Left lung (tissue), 10 donors: ENCODE data around the gene PDE4B. TPM values are rescaled to one million over a fixed set of nuclear protein-coding genes. Genes with fewer than 3 reads are reported as not detected.

Experiments
- ATAC-seq: fragments of 200-7000 bp; cut with Tn5 transposase; one replicate; pipeline ENCODE4 v1.9.1; 2020; ENCODE audit warnings: moderate library complexity
- DNase-seq, 4 donors: peaks; one replicate each; pipeline ENCODE4 v3.0.0-alpha.2; 2013 to 2020
- H3K27ac ChIP-seq, 2 donors: fragments of 200-600 bp; sonication (generic) in 1 of 2; one replicate each; pipeline versions ENCODE4 v1.5.0 to v1.8.0; 2020 to 2021
- H3K27me3 ChIP-seq, 2 donors: fragments of 200-600 bp; sonication (generic) in 1 of 2; one replicate each; pipeline versions ENCODE4 v1.5.0 to v1.8.0; 2020 to 2021
- H3K36me3 ChIP-seq, 2 donors: fragments of 200-600 bp; sonication (generic) in 1 of 2; one replicate each; pipeline versions ENCODE4 v1.5.0 to v1.8.0; 2020 to 2021
- H3K4me1 ChIP-seq, 2 donors: fragments of 200-600 bp; one replicate each; pipeline ENCODE4 v1.8.0; 2021
- H3K4me3 ChIP-seq, 2 donors: fragments of 200-600 bp; sonication (generic) in 1 of 2; one replicate each; pipeline versions ENCODE4 v1.5.0 to v1.8.0; 2020 to 2021; ENCODE audit warnings: mild to moderate bottlenecking in 1 of 2
- H3K9me3 ChIP-seq, 2 donors: fragments of 200-600 bp; sonication (generic) in 1 of 2; one replicate each; pipeline versions ENCODE4 v1.5.0 to v1.8.0; 2020 to 2021
- intact Hi-C, 2 donors: fragments of 100-400 bp; cut with DNase I; formaldehyde crosslinking; loops; one replicate each; pipeline versions ENCODE4 v1.11.2 to v1.14.2; 2022
- polyA plus RNA-seq, 6 donors: library from polyadenylated mRNA; unstranded; fragments of 120-200 nt; gene quantifications; one replicate each; pipeline ENCODE4 v1.2.1, GENCODE V29; 2013; ENCODE audit not compliant: insufficient read length in 6 of 6
- total RNA-seq, 2 donors: library from RNA; stranded (reverse); fragmentation: NEBNext Ultra II Directional; extraction: Animal tissue kit (Norgen Biotek cat#: 25700); gene quantifications; one replicate each; pipeline ENCODE4 v1.2.1, GENCODE V29; 2021
- TF ChIP-seq, protein P1 (sequence below), 2 donors: fragments of 200-600 bp; sonication (generic) in 1 of 2; IDR thresholded peaks; one replicate each; pipeline versions ENCODE4 v1.5.0 to v1.8.0; 2021; ENCODE audit warnings: antibody characterized with exemption in 2 of 2
- donor health status: DM: no; HTN: yes; CAD: no.
- donor health status: DM: no; HTN: no; CAD: no.

Gene PDE4B
- total and polyA plus RNA-seq, 8 donors: 8.6 to 50.7 (median 19.2) TPM

GRCh38 chr1:66283622-66284041 lies 490.9 kb downstream of the PDE4B start:
- Histone ChIP-seq H3K4me1 (peaks cover 16 to 24% of the 10 kb centered on the region in 2 donors), H3K36me3 (no peaks in the 10 kb centered on the region), H3K27ac (peak overlapping the region in 1 of 2 donors; percentile 77), H3K9me3 (no peaks in the 10 kb centered on the region), H3K27me3 (no peaks in the 10 kb centered on the region), H3K4me3 (no peak overlapping the region)
- intact Hi-C loops: no loop called here
- ATAC-seq (no peak), DNase-seq (no peak)
- TF ChIP-seq, protein P1, sequence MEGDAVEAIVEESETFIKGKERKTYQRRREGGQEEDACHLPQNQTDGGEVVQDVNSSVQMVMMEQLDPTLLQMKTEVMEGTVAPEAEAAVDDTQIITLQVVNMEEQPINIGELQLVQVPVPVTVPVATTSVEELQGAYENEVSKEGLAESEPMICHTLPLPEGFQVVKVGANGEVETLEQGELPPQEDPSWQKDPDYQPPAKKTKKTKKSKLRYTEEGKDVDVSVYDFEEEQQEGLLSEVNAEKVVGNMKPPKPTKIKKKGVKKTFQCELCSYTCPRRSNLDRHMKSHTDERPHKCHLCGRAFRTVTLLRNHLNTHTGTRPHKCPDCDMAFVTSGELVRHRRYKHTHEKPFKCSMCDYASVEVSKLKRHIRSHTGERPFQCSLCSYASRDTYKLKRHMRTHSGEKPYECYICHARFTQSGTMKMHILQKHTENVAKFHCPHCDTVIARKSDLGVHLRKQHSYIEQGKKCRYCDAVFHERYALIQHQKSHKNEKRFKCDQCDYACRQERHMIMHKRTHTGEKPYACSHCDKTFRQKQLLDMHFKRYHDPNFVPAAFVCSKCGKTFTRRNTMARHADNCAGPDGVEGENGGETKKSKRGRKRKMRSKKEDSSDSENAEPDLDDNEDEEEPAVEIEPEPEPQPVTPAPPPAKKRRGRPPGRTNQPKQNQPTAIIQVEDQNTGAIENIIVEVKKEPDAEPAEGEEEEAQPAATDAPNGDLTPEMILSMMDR (IDR thresholded peaks at IDR 0.05): no peak

GRCh38 chr1:66284746-66285145 lies 492.1 kb downstream of the PDE4B start:
- H3K27me3 ChIP-seq: no peaks in the 10 kb centered on the region
- no peak for DNase-seq
- TF ChIP-seq, protein P1 (IDR thresholded peaks at IDR 0.05): no peak
- H3K9me3 ChIP-seq: no peaks in the 10 kb centered on the region
- no peak overlapping the region for H3K4me3 ChIP-seq
- no peaks in the 10 kb centered on the region for H3K36me3 ChIP-seq
- no peak for ATAC-seq
- no peak overlapping the region for H3K27ac ChIP-seq
- peaks cover 12 to 13% of the 10 kb centered on the region in 2 donors for H3K4me1 ChIP-seq
- intact Hi-C loops: no loop called here

DNA sequence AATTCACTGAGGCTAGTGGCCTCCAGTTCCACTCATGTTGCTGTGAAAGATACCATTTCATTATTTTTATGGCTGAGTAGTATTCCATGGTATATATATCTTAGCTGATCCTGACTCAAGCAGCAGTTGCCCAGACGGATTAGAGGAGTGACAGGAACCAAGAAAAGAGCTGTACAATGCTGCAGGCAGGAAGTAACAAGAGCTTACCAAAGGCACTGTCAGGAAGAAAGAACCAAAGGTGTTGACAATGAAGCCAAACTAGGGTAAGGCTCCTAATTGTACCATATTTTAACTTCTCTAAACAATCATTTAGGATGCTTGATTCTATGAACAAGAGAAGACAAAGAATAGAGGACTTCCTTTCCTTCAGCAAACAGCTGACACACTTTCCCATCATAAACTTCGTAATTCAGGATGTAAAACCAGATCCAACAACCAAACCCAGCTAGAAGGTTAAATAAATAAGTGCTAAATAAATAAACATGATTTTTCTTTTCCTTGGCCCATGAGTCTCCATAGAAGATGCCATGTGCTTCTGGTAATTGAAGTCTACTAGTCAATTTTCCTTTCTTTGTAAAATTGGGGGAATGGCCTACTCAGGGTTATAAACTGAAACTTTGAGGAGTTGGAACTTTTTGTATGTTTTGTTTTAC lies 493.0 kb downstream of the PDE4B start:
- Histone ChIP-seq H3K27me3 (no peaks in the 10 kb centered on the region), H3K4me1 (peaks cover 12 to 13% of the 10 kb centered on the region in 2 donors), H3K27ac (no peak overlapping the region), H3K4me3 (no peak overlapping the region), H3K36me3 (no peaks in the 10 kb centered on the region), H3K9me3 (no peaks in the 10 kb centered on the region)
- DNase-seq: no peak
- TF ChIP-seq, protein P1 (IDR thresholded peaks at IDR 0.05): no peak
- intact Hi-C loops: no loop called here
- ATAC-seq: no peak

DNA sequence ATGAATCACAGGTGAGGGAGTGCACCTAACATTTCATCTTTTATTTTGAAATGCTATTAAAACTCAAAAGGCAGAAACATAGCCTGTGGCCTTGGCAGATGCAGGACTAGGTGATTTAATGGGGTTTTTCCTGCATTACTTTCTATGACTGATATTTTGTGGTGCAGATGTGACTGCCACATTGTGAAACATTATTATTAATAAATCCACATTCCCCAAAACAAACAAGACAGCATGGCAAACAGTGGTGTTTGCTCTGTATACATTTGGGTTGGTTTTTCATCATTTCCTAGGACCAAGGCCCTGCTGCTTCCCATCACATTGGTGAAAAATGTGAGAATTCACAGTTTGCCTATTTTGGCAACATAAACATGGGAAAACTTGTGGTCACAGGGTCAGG lies 493.6 kb downstream of the PDE4B start:
- Histone ChIP-seq H3K27ac (no peak overlapping the region), H3K27me3 (no peaks in the 10 kb centered on the region), H3K4me3 (no peak overlapping the region), H3K4me1 (peaks cover 12 to 13% of the 10 kb centered on the region in 2 donors), H3K36me3 (no peaks in the 10 kb centered on the region), H3K9me3 (no peaks in the 10 kb centered on the region)
- intact Hi-C loops: no loop called here
- ATAC-seq (no peak), DNase-seq (no peak)
- TF ChIP-seq, protein P1 (IDR thresholded peaks at IDR 0.05): no peak

- Histone ChIP-seq H3K27ac (no peak overlapping the region), H3K4me3 (no peak overlapping the region)
- no peak for DNase-seq
These were observed 495.4 kb downstream of the PDE4B start for GRCh38 chr1:66288048-66288447.

More at GRCh38 chr1:66288048-66288447, 495.4 kb downstream of the PDE4B start:
- no peaks in the 10 kb centered on the region for H3K36me3 ChIP-seq
- H3K27me3 ChIP-seq: no peaks in the 10 kb centered on the region
- H3K4me1 ChIP-seq: peaks cover 0 to 5% of the 10 kb centered on the region in 2 donors
- no peak for ATAC-seq
- intact Hi-C loops: no loop called here
- H3K9me3 ChIP-seq: no peaks in the 10 kb centered on the region
- TF ChIP-seq, protein P1 (IDR thresholded peaks at IDR 0.05): no peak
